Endothelial cell of umbilical vein (primary cell): ENCODE data around the gene PGGHG. TPM values are rescaled to one million over a fixed set of nuclear protein-coding genes. Genes with fewer than 3 reads are reported as not detected.
A peak's percentile ranks its signal among the peaks of the same experiment; 100 is the strongest.

Source experiments
- BruUV-seq: library from RNA; stranded (reverse); fragments of 400-500 nt; replicated peaks from 2 replicates; lab custom pipeline; 2021; lab: Mats Ljungman, UMichigan
- CTCF ChIA-PET: fragments of 300-600, 350-600 bp; sonication (Branson Sonifier 250); formaldehyde crosslinking; loops from one replicate; lab custom pipeline; 2021; ENCODE audit warnings: antibody characterized with exemption, inconsistent platforms; lab: Charles Lee
- POLR2A ChIA-PET: fragments of 300-600, 350-600 bp; sonication (Branson Sonifier 250); formaldehyde crosslinking; loops from one replicate; lab custom pipeline; 2021; ENCODE audit warnings: antibody characterized with exemption, inconsistent platforms; lab: Charles Lee
- DNase-seq: peaks from one replicate; pipeline ENCODE4 v3.0.0-alpha.2; 2011; ENCODE audit warnings: low read depth, low spot score
- FAIRE-seq: peaks from 2 replicates; lab custom pipeline; 2011; peaks lifted over from hg19 to GRCh38; lab: Jason Lieb, UNC
- H2AFZ ChIP-seq: 2 replicates; pipeline ENCODE4 v1.6.0; 2012; ENCODE audit warnings: low read depth, low read length, control low read depth, inconsistent platforms
- H3K27ac ChIP-seq: 2 replicates; pipeline ENCODE4 v1.5.1; 2011; ENCODE audit warnings: low read depth, mild to moderate bottlenecking, control low read depth, low read length, moderate library complexity; ENCODE audit not compliant: insufficient read depth
- H3K27me3 ChIP-seq, 2 experiments: 2 replicates each; pipeline versions ENCODE4 v1.6.0 to v1.6.1; 2011; ENCODE audit warnings: low read length in 2 of 2, mixed read lengths in 1 of 2; ENCODE audit not compliant: control insufficient read depth in 2 of 2, insufficient read depth in 2 of 2
- H3K36me3 ChIP-seq, 2 experiments: 2 replicates in 1 of 2; 3 replicates in 1 of 2; pipeline ENCODE4 v1.5.1; 2011; ENCODE audit warnings: low read length in 2 of 2, mild to moderate bottlenecking in 1 of 2, moderate library complexity in 1 of 2; ENCODE audit not compliant: control insufficient read depth in 2 of 2, insufficient read depth in 2 of 2; ENCODE audit errors: extremely low read depth in 1 of 2
- H3K4me1 ChIP-seq: 3 replicates; pipeline ENCODE4 v1.5.1; 2011; ENCODE audit warnings: mild to moderate bottlenecking, low read length; ENCODE audit not compliant: control insufficient read depth, insufficient read depth; ENCODE audit errors: extremely low read depth
- H3K4me2 ChIP-seq: 2 replicates; pipeline ENCODE4 v1.6.1; 2011; ENCODE audit warnings: low read length, control low read depth, mixed read lengths; ENCODE audit not compliant: insufficient read depth
- H3K4me3 ChIP-seq, 3 experiments: fragments of 200-600 bp in 1 of 3; sonication (generic), shearing (Covaris generic) in 1 of 3; replicated peaks in 1 of 3; 2 replicates each; pipeline ENCODE4 v1.5.1; 2011 to 2016; ENCODE audit warnings: control low read depth in 3 of 3, low read length in 3 of 3, mild to moderate bottlenecking in 2 of 3, inconsistent platforms in 1 of 3, low read depth in 1 of 3, moderate library complexity in 1 of 3; ENCODE audit not compliant: insufficient read depth in 1 of 3
- H3K79me2 ChIP-seq: 2 replicates; pipeline ENCODE4 v1.6.0; 2012; ENCODE audit warnings: low read length, inconsistent platforms; ENCODE audit not compliant: control insufficient read depth, insufficient read depth
- H3K9ac ChIP-seq: replicated peaks from 2 replicates; pipeline ENCODE3; 2011; ENCODE audit warnings: low read length, control low read depth; ENCODE audit not compliant: insufficient read depth; ENCODE audit errors: extremely low read depth
- H3K9me1 ChIP-seq: replicated peaks from 3 replicates; pipeline ENCODE4 v1.6.0; 2011; ENCODE audit warnings: mild to moderate bottlenecking, low read length; ENCODE audit not compliant: control insufficient read depth, insufficient read depth; ENCODE audit errors: extremely low read depth
- H3K9me3 ChIP-seq: replicated peaks from 2 replicates; pipeline ENCODE4 v1.5.1; 2012; ENCODE audit warnings: low read length, inconsistent platforms; ENCODE audit not compliant: control insufficient read depth, insufficient read depth
- H4K20me1 ChIP-seq: replicated peaks from 2 replicates; pipeline ENCODE3; 2011; ENCODE audit warnings: mild to moderate bottlenecking, low read length; ENCODE audit not compliant: control insufficient read depth, insufficient read depth; ENCODE audit errors: extremely low read depth
- CTCF ChIP-seq, 2 donors: IDR thresholded peaks; 1 replicate in 1 of 2; 2 replicates in 1 of 2; pipeline ENCODE4 v1.5.1; 2011; ENCODE audit warnings: low read length in 2 of 2, mild to moderate bottlenecking in 2 of 2, moderate library complexity in 2 of 2, control low read depth in 1 of 2, inconsistent platforms in 1 of 2, low read depth in 1 of 2; ENCODE audit not compliant: insufficient read depth in 1 of 2; ENCODE audit errors: extremely low read depth in 1 of 2
- EZH2 ChIP-seq: IDR thresholded peaks from 2 replicates; pipeline ENCODE4 v1.6.1; 2012; ENCODE audit warnings: borderline replicate concordance, low read depth, mild to moderate bottlenecking, moderate library complexity, low read length, inconsistent platforms; ENCODE audit not compliant: severe bottlenecking
- FOS ChIP-seq: IDR thresholded peaks from 2 replicates; pipeline ENCODE4 v1.6.1; 2011; ENCODE audit warnings: mild to moderate bottlenecking, low read length, moderate library complexity, borderline replicate concordance; ENCODE audit not compliant: insufficient read depth
- GATA2 ChIP-seq: IDR thresholded peaks from 2 replicates; pipeline ENCODE4 v1.7.0; 2011; ENCODE audit warnings: low read depth, mild to moderate bottlenecking, moderate library complexity, mixed read lengths, low read length; ENCODE audit not compliant: insufficient read length, insufficient read depth
- JUN ChIP-seq: IDR thresholded peaks from 2 replicates; pipeline ENCODE4 v1.6.1; 2011; ENCODE audit warnings: borderline replicate concordance, low read depth; ENCODE audit not compliant: insufficient read length, insufficient read depth
- MAX ChIP-seq: IDR thresholded peaks from 2 replicates; pipeline ENCODE4 v1.6.1; 2011; ENCODE audit not compliant: insufficient read depth, insufficient read length
- MYC ChIP-seq: IDR thresholded peaks from one replicate; pipeline ENCODE4 v1.6.1; 2011; ENCODE audit warnings: mild to moderate bottlenecking, low read depth, low read length
- POLR2A ChIP-seq: IDR thresholded peaks from 2 replicates; pipeline ENCODE4 v1.6.1; 2012; ENCODE audit warnings: low read depth, mild to moderate bottlenecking, control low read depth, low read length
- POLR2AphosphoS5 ChIP-seq: IDR thresholded peaks from 2 replicates; pipeline ENCODE4 v1.6.1; 2012; ENCODE audit warnings: low read depth, mild to moderate bottlenecking, control low read depth, low read length, moderate library complexity; ENCODE audit not compliant: insufficient read depth
- dilution Hi-C: fragments of 300-500 bp; cut with MboI; formaldehyde crosslinking; loops from one replicate; pipeline ENCODE4 v1.15.0; 2019; ENCODE audit warnings: low sequenced_read_pairs; ENCODE audit not compliant: extremely low pct_ligation_motif_present
- intact Hi-C: fragments of 100-400 bp; cut with micrococcal nuclease; formaldehyde crosslinking; loops from one replicate; pipeline ENCODE4 v1.10.0; 2022
- polyA plus RNA-seq, 4 experiments: library from polyadenylated mRNA; depleted of rRNA in 3 of 4; stranded (reverse) in 3 of 4; unstranded in 1 of 4; fragments of >200 nt; gene quantifications; 2 replicates each; pipeline versions ENCODE4 v1.2.1 to v1.2.3, GENCODE V29; 2011 to 2012; ENCODE audit warnings: missing spikeins in 1 of 4
- total RNA-seq: library from RNA; stranded (reverse); gene quantifications from 2 replicates; pipeline ENCODE4 v1.2.3, GENCODE V29; 2021

Gene PGGHG
- total and polyA plus RNA-seq, 2 donors (not counting 3 experiments of a cell fraction or from before 2014, with no cell fraction given) = 31.6 to 42.4 TPM

GRCh38 chr11:326592-326841 lies 37.6 kb downstream of the PGGHG start:
- dilution Hi-C loops = no loop called here
- Histone ChIP-seq H4K20me1 (no peaks in the 10 kb centered on the region), H3K4me2 (no peak overlapping the region), H3K79me2 (no peaks in the 10 kb centered on the region), H3K27me3 (no peaks in the 10 kb centered on the region), H3K27ac (peak overlapping the region; percentile 59), H2AFZ (peak overlapping the region; percentile 50), H3K9me1 (no peaks in the 10 kb centered on the region), H3K9me3 (no peaks in the 10 kb centered on the region), H3K36me3 (no peaks in the 10 kb centered on the region), H3K4me3 (no peak overlapping the region), H3K9ac (no peak overlapping the region), H3K4me1 (peaks cover 15% of the 10 kb centered on the region)
- TF ChIP-seq GATA2 (no peak), POLR2A (no peak), CTCF (IDR thresholded peaks at IDR 0.05; ENCODE audit: extremely low read depth in 1 of 2, insufficient read depth in 1 of 2, low read depth in 1 of 2, low read length in 2 of 2) (no peak), MAX (no peak), FOS (no peak), MYC (no peak), EZH2 (no peak), POLR2AphosphoS5 (no peak), JUN (no peak)
- FAIRE-seq (no peak), DNase-seq (no peak)
- BruUV-seq = no TSS peak
- ChIA-PET CTCF (interaction anchor here (1.2 to 1.3 kb wide), 2 partner anchors 22 to 24 kb away, joined by 3 to 4 read pairs; no protein-coding TSS in a partner anchor), POLR2A (no interaction called here)
- intact Hi-C loops = loop anchor here (2.0 kb wide), 1 partner anchor 30 kb away; no protein-coding TSS in a partner anchor
